GM21390 (cell line): ENCODE data around the gene TIFAB.

Experiments used
- ATAC-seq: cut with Tn5 transposase; IDR thresholded peaks from one replicate; pipeline ENCODE4 v1.9.1; 2021; ENCODE audit not compliant: unreplicated experiment

Gene TIFAB

DNA sequence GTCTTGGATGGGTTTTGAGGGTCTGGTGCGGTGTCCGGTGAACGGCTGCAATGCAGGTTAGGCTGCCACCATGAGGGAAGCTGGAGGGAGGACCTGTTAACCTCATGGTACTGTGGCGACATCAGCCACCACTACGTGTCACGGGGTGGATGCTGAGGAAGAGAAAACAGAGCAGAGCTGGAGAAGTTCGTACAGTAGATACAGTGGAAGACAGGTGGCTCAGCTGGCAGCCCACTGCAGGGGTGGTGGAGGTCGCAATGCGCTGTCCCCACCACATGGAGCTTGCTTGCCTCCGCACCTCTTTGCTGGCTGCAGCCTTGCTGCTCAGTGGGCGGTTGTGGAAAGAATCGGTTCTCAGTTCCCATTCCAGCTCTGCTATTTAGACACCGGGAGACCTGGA is 7.8 kb downstream of the TIFAB start:
- ATAC-seq: no peak

DNA sequence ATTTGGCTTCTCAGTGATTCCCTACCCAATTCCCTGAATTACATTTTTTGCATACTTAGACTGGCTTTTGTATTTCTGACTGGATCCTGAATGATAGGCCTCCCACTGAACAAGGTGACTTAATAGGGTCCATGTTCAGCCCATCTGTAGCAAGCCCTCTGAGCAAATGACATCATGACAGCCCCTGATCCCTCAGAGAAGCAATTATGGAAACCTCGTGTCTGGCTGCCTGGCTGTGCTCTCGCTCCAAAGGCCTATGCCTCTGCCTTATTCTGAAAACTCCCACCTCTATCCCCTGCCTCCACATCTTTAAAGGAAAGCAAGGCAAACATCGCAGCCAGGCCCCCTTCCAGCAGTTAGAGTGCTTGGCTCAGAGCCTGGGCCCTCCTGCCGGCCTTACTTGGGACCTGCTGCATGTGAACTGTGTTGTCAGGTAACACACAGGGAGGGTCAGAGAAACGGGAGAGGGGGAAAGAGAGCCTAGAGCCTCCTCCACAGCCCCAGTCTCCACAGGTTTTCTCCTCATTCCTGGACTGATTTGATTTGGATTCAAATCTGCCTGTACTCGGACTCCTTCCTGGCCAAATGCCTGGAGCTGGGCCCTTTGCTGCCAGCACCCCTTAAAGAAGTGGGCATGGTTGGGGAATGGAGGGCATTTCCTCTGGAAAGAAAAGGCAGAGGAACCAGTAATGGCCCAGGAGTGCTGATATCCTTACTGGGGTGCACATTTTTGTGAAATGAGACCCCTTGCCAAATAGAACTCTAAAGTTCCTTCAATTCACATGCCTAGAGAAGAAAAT is 8.8 kb downstream of the TIFAB start:
- ATAC-seq: no peak

DNA sequence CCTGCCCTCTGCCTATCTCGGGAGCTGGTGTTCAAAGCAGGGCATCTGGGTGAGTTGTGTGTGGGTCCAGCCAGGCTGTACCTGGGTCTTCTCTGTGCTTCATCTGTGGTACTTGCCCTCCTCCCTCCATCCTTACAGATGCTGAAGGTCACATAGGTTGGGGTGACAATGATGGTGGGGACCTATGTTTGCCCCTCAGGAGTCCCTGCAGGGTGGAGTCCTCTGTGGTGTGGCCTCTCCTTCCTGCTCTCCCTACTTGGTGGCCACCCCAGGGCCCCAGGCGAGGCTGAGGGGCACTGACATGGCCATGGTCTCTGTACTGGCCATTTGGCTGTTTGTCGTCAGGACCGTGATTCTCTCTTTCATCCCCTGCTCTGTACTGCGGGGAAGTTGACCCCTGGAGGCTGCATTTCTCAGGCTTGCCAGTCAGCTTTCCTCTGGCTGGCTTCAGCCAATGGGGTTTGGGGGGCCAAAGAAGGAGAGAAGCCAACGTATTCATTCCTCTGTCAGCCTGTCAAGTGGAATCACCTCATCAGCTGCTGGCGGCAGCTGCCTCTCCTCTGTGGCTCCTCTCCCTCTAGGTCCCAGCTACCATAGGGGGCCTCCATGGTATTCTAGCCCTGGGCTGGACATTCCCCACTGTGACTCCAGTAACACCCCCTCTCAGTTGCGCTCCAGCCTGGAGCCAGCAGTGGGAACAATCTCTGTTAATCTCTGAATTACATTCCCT is 9.6 kb downstream of the TIFAB start:
- no peak for ATAC-seq

DNA sequence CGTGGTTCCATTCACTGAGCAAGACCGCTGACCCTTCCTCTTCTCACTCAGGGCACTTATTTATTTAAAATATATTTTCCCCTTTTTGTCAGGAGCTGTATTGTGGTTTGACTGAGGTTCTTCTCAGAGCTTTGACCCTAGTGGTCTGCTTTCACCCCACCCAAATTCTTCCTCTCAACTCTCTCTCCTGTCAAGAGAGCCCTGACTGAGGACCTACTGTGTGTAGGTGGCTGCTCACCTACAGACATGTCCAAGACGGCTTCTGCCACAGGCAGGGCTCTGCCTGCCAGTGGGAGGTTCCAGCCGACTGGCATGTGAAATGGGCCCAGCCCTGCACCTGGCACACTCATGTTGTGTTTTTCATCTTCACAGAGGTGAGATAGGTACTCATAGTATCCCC is 10.2 kb downstream of the TIFAB start:
- ATAC-seq: no peak

DNA sequence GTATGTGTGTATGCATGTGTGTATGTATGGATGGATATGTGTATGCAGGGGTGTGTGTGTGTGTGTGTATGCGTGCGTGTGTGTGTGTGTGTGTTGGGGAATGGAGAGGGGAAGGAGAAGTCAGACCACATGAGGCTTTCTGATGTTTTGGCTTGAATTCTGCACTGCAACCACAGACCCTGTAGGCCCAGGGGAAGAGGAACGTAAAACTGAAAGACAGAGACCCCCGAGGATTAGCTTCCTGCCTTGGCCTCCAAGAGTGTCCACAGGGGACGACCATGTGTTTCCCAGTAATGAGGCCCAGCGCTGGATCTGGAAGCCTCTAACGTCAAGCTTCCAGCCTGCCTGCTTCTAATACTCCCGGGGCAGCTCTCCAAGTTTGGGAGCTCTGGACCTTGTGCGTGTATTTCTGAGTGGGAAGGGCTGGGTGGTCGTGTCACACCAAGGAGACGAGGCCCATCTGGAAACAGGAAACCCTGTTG is 10.8 kb downstream of the TIFAB start:
- ATAC-seq: no peak

DNA sequence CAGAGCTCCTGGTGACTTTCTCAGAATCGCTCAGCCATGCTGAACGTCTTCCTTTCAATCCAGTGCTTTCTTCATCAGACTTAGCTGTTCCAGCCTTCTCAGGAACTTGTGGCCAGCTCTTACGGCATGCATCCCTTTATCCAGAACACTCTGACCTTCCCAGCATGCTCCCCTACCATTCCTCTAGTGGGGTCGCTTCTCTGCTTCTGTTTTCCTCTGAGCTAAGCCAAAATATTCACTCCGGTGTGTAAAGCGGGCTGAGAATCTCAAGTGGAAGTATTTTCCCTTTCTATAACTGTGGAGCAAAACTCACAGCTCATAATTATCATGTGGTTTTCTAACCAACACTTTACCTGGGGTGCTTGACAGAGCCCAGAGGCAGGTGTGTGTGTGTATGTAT is 11.2 kb downstream of the TIFAB start:
- ATAC-seq: no peak

DNA sequence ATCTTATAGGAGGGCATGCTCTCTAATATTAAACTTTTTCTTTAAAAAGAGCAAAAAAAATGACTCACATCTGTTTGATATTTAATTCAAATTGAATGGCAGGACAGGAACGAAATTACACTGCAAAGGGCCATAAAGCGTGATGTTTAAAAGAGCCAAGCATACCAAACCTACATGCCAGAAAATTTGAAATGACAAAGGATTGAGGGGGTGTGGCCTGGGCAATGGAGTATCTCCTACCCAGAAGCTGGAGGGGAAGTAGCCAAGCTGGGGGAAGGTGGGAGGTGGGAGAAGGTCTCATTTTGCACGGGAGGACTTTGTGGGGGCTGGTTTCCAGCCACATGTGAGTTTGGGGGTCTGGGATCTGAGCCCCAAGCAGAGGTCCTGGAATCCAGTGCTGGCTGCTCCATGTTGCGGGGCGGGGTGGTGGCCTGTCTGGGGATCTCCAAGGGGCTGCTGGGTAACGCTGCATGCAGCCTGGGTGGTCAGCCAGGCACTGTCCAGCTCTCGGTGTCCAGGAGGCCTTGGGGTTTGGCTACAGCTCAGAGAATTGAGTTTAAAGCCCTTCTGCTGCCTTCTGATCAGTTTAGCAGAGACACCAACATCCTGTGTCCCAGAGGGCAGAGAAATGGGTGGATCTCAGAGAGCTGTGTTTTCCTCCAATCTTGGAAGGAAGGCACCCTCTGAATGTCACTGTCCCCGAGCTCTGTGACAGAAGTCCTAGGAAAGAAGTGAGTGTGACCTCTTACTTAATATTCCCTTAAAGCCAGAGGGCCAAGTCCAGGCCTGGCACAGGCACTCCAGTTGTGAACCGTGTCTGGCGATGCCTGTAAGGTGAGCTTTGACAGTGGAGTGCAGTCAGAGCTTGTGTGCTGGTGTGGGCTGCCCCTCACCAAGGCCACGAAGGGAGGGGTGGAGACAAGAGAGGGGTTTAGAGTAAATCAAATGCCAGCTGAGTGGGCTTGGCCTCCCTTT is 12.6 kb downstream of the TIFAB start:
- ATAC-seq: no peak

DNA sequence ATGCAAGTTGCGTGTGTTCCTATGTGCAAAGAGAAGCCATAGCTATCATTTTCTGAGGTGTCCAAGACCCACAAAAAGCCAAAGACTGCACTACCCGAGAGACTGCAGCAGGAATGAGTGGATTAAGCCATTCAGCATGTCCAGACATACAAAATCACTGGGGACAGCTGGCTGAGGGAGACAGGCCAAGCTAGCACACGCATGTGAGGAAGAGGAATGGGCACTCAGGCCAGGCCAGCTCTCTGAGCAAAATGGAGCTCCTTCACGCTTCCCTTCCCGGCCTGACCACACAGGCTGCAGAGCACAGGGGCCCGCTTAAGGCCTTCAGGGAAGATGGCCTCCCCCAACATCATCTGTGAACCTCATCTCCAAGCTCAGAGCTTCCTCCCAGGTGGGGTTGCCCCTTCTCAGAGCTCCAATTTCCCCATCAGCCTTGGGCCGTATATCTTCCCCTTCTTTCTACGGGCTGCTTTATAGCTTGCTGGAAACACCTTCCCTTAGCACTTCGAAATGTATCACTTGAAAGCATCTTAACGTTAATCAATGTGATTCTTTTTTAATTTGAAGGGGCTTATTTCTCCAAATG is 13.4 kb downstream of the TIFAB start:
- ATAC-seq: no peak

DNA sequence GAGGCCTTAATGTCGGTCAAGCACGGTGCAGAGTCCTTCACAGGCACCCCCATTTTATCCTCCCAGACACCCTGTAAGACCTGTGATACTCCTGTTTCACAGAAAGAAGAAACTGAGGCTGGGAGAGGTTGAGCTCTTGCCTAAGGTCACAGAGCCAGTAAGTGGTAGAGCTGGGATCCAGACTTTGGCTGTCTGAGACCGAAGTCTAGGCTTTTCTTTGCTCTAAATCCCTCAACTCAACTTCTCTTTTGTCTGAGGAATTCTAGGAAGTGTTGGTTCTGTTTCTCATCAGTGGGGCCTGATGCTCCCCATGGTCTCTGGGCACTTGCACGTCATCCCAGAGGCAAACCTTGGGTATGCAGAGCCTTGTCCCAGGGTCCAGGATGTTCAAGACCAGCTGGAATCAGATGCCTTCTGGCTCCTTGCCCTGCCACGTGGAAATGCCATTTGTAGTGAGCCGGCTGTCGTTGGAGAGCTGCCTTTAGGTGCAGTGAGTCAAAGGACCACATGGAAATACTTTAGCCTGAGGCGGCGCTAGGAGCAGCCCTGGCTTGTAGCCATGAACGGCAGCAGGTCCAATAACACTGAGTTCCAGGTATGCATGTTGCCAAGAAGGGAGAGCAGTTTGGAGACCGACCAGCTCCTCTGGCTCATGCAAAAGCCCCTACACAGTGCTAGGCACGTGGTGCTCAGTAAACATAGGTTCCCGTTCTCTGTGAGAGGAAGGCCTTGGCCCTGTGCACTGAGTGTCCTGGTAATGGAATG is 14.2 kb downstream of the TIFAB start:
- no peak for ATAC-seq

DNA sequence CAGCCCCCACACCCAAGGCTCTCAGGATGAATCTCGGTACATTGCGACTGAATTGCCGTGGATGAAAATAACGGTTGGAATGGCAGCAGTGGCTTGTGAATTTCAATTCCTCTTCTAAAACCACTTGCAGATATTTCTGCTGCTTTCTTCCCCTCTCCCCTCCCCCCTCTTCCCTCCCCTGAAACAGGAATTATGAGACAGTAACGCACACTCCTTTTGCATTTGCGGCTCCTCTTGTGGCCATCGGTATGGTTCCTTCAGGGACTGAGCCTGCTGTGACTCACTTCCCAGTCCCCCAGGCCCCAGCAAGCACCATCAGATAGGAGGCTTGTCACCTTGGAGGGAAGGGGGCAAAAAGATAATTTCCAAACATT is 14.7 kb downstream of the TIFAB start:
- no peak for ATAC-seq

DNA sequence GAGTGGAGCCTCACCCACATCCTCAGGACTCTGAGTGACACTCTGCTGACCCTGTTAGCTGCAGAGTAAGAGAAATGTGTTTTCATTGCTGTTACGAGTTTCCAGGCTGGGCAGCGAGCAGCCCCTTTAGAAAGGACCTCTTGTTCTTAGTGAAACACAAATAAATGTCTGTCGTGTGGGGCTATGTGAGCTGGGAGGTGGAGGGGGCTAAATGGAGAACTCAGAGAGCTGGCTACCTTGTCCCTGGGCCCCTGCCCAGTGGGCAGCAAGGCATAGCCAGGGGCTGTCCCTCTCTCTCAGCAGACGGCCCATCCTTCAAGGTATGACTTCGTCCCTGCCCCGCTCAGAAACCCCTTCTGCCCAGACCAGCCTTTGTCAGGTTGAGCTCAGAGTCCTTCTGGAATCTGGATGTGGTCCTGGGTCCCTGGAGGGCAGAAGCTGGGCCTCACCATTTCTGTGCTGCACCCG is 15.2 kb downstream of the TIFAB start:
- ATAC-seq: no peak

DNA sequence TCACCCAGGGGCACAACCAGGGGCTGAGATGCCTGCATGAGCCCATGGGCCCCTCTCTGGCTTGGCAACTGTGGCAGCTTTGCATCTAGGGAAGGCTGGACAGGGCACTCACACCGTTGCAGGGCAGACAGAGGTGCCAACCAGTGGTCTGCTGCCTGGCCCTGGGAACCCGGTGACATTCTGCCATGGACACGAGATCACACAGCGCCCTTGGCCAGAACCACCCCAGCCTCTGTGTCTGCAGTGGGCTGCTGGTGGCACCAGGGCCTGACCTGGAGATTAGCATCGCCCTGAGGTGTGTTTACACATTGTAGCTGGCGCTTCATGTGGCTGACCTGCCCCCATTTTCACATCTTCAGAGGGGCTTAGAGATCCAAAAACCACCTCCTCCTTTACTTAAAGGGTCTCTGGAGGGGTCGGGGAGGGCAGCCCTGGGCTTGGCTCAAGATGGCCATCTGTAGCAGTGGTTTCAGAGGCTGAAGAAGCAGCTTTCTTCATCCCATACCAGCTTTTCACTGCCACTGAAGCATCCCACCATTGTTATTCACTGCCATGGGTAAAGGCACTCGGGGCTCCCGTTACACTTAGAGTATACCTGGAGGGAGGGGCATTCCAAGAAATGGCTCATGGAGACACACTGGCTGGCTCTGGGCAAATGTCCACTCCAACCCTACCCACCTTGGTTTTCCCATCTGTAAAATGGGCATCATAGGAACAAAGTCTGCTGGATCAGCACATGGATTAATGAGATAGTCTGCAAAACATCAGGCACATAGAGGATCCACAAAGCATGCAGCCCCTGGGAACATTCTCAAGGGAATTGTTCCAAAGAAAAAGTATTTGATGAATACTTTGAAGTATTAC is 16.5 kb downstream of the TIFAB start:
- ATAC-seq: no peak

DNA sequence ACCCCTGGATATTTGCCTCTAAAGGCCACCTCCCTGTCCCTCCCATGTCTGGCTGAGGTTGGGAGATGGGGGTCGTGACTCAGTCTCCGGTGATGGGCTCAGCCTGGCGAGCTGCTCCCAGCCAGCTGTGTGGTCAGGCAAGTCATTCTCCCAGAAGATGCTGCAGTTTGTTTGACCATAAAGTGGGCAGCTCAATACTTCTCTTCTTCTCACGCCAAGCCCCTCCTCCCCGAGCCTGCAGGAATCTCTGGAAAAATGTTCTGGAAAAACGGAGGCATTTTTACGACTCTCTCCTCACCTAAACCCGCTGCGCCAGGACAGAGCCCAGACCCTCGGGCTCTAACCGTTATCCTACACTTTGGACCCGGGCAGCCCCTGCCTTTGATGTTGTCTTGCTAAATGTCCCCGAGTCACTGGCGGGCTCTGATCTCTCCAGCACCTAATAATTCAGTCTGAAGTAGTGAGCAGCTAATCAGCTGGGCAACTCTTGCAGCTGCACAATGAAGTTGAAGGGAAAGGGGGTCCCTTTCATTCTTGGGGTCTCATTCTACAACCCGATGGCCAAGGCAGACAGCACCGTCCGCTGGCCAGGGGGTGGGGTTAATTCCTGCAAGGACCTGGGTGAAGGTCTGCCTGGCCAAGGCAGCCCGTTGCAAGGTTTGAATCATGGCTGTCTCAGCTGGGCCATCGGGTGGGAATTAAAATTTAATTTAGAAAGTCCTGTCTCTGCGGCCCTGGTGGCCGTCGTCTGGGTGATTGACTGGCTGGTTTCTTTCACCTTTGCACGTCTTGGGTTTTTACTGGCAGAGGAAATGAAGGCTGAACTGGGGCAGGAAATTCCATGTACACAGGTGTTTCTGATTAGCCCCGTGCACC is 17.3 kb downstream of the TIFAB start:
- no peak for ATAC-seq

DNA sequence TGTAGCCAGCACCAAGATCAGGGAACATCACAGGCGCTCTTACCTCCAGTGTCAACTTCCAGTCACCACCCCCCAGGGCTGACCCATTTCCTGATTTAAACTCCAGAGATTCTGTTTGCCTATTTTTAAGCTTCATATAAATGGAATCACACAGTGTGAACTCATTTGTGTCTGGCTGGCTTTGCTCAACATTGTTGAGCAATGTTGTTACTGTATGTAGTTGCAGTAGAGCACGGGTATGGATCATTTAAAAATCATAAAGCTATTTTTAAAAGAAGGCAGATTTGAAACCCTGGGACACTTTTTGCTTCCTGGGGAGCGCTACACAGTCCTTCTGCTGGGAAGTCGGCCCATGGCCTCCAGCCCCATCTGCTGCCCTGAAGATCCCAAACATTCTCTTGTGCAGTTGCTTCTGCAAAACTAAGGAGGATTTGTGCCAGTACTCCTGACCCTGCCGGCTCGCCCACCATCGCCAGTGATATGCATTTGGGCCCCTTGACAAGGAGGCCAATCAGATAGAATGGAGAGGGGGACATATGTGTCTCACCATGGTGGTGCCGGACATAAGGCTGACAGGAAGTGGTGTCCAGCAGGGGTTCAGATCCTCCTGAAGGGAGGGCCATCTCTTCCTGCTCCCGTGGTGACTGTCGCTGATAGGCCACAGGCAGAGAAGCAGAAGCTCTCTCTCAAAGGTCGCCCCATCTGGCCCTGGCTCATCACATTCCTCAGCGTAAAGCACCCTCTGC is 18.3 kb downstream of the TIFAB start:
- ATAC-seq: no peak

DNA sequence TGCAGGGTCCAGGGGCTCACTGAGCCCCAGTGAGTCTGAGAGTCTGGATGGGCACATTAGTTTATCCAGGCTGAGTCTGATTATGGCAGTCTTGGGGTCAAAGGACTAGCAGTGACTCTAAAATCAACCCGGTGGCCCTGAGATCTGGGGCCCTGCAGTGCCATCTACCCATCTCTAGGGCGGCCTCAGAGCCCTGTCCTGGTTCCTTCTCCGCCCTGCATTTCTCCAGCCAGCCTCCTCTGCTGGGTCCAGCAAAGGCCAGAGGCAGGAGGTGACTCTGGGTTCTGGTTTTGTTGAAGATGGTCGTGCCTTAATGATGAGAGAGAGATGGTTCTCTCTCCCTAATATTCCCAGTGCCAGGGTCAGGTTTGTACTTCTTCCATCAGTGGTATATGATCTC is 20.0 kb downstream of the TIFAB start:
- ATAC-seq: no peak

DNA sequence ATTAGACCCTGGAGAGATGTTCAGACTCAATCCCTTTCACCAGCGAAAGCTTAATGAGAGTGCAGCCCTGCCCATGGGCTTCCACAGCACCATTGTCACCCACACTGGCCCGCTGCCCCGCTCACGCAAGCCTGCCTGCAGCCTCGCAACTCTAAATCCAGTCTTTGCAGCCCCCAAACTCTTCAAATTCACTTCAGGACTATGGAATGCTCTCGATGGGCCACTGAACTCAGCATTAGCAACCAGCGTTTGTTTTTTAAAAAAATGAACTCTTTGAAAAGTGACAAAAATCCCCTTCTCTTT is 22.1 kb downstream of the TIFAB start:
- no peak for ATAC-seq

DNA sequence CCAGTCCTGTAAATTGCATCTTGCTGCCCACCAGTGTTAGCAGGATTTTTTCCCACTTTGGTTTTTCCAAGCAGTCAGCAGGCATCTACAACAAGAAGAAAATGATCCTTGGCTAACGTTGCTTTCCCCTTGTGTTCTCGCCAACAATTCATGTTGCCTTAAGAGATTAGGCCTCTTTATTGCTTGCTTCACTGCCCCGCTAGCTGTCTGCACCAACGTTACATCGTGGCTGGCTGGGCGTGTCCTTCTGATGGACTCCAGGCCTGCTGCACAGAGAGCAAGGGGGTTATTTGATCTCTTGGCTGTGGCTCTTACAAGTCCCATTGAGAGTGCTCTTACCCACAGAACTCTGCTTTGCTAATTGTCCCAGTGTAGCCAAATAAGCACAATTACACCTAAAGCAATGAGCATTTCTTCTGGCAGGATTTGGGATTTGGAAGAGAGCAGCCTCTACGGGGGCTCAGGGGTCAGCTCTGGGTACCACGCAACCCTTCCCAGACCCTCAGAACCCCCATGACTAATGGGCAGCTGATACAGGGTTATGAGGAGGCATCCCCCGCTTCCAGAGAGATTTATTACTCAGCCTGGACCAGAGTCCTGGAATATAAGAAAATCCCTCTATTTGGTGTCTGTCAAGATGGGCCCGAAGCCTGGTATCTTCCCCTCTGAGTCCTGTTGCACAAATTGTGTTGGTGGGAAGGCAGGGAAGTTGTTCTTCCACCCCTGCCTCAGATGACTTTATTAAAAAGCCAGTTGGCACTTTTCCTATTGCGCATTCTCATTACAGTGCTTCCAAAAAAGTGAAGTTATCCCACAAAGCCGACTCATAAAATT is 22.6 kb downstream of the TIFAB start:
- ATAC-seq: no peak
